ENCODE results near the gene FUT1.

GRCh38 chr19:48779636-48780035 lies 27.2 kb upstream of the FUT1 start:
- TF ChIP-seq MXI1 (IDR thresholded peaks at IDR 0.05; ENCODE audit: low read depth, low read length) (no peak), REST (IDR thresholded peaks at IDR 0.05; ENCODE audit: low read depth, low read length) (no peak), GATA2 (CRISPR knock-in tag; IDR thresholded peaks at IDR 0.05) (no peak), CTCF (IDR thresholded peaks at IDR 0.05) (no peak)
